Activated naive CD4-positive, alpha-beta T cell treated with anti-CD3 and anti-CD28 coated beads, Interleukin-2, amount 50 U/mL, for 16 hours (primary cell): ENCODE measurements around the gene LGALS7B.
"Not testable (repeated sequence)": the region's sequence is repeated elsewhere in the genome, so short reads cannot be mapped to it uniquely, and the experiment has no call there.

Source experiments
- DNase-seq: peaks from one replicate; pipeline ENCODE4 v3.0.0-alpha.2; 2020

The LGALS7B gene

GRCh38 chr19:38770228-38770948 is 18.6 kb upstream of the LGALS7B start:
- DNase-seq, result not testable (repeated sequence)

- not testable (repeated sequence) for DNase-seq
Observed at GRCh38 chr19:38770949-38771275, 18.1 kb upstream of the LGALS7B start.

GRCh38 chr19:38771569-38771968 is 17.4 kb upstream of the LGALS7B start:
- DNase-seq, result not testable (repeated sequence)

- no peak for DNase-seq
Observed at GRCh38 chr19:38773469-38774177, 15.4 kb upstream of the LGALS7B start, which contains the start of gene LGALS7. Gene LGALS7 (minus strand): TSS chr19:38773517. CDS start chr19:38773492, 25 bp downstream.

GRCh38 chr19:38774181-38774950 is 14.6 kb upstream of the LGALS7B start:
- DNase-seq, result no peak

GRCh38 chr19:38778733-38779132 is 10.3 kb upstream of the LGALS7B start:
- DNase-seq, result no peak

- DNase-seq, result no peak
Observed at GRCh38 chr19:38780443-38780842, 8.6 kb upstream of the LGALS7B start.

- no peak for DNase-seq
Observed at GRCh38 chr19:38781058-38781457, 7.9 kb upstream of the LGALS7B start.

GRCh38 chr19:38782212-38782611 is 6.8 kb upstream of the LGALS7B start:
- DNase-seq, result not testable (repeated sequence)

- DNase-seq, result no peak
Observed at GRCh38 chr19:38784224-38784623, 4.8 kb upstream of the LGALS7B start.

- no peak for DNase-seq
Observed at GRCh38 chr19:38785187-38785699, 3.8 kb upstream of the LGALS7B start.

- DNase-seq, result not testable (repeated sequence)
Observed at GRCh38 chr19:38786061-38786460, 2.9 kb upstream of the LGALS7B start.

- DNase-seq, result no peak
Observed at GRCh38 chr19:38786572-38787265, 2.3 kb upstream of the LGALS7B start.

- DNase-seq, result not testable (repeated sequence)
Observed at GRCh38 chr19:38790507-38791403, 1.8 kb downstream of the LGALS7B start.

- not testable (repeated sequence) for DNase-seq
Observed at GRCh38 chr19:38791451-38792064, 2.6 kb downstream of the LGALS7B start.

- peak; percentile 43 for DNase-seq
Observed at GRCh38 chr19:38792250-38793111, 3.5 kb downstream of the LGALS7B start.

- DNase-seq, result no peak
Observed at GRCh38 chr19:38793177-38793576, 4.2 kb downstream of the LGALS7B start.

- no peak for DNase-seq
Observed at GRCh38 chr19:38793671-38794070, 4.7 kb downstream of the LGALS7B start.

GRCh38 chr19:38795549-38795948 is 6.5 kb downstream of the LGALS7B start:
- no peak for DNase-seq

- no peak for DNase-seq
Observed at GRCh38 chr19:38796154-38796553, 7.2 kb downstream of the LGALS7B start.
